ENCODE results near the gene TNFAIP8L2. TPM values are rescaled to one million over a fixed set of nuclear protein-coding genes. Genes with fewer than 3 reads are reported as not detected.

The TNFAIP8L2 gene
- total RNA-seq, 1 experiment from 2014 or later, result not detected

- no peaks in the 10 kb centered on the region for H3K27me3 ChIP-seq (ENCODE audit: low read length)
- no peaks in the 10 kb centered on the region for H3F3A ChIP-seq (ENCODE audit: low read length, unreplicated experiment)
- no peak overlapping the region for H2AFZ ChIP-seq (ENCODE audit: low read length)
- H3K36me3 ChIP-seq (ENCODE audit: low read depth, low read length), result no peaks in the 10 kb centered on the region
- no peaks in the 10 kb centered on the region for H3K79me2 ChIP-seq (ENCODE audit: low read length)
- ATAC-seq (no peak), DNase-seq (no peak)
- H3K9me3 ChIP-seq (ENCODE audit: low read length), result no peaks in the 10 kb centered on the region
- no peak overlapping the region for H3K9ac ChIP-seq (ENCODE audit: low read length)
- no TSS peak for BruUV-seq (replicated peaks)
- no peak overlapping the region for H3K27ac ChIP-seq (ENCODE audit: low read length)
- CTCF ChIA-PET, result no interaction called here
- H3K9me2 ChIP-seq (replicated peaks; ENCODE audit: low read length), result no peaks in the 10 kb centered on the region
- H3K4me2 ChIP-seq (ENCODE audit: low read length), result no peak overlapping the region
- H3K4me1 ChIP-seq (ENCODE audit: insufficient read depth, low read length), result no peaks in the 10 kb centered on the region
- TF ChIP-seq CTCF (conservative IDR thresholded peaks at IDR 0.05; ENCODE audit: low read depth, low read length) (no peak), EZH2 (IDR thresholded peaks at IDR 0.05; ENCODE audit: low read length, unreplicated experiment) (no peak), EZH2phosphoT487 (IDR thresholded peaks at IDR 0.05; ENCODE audit: borderline replicate concordance, low read length) (no peak)
- no peaks in the 10 kb centered on the region for H4K20me1 ChIP-seq (ENCODE audit: low read length)
- no peak overlapping the region for H3K4me3 ChIP-seq (ENCODE audit: low read length)
- intact Hi-C loops (cut with micrococcal nuclease), result no loop called here
- POLR2A ChIA-PET (ENCODE audit: unreplicated experiment), result no interaction called here
Observed at GRCh38 chr1:151113877-151114276, 42.6 kb upstream of the TNFAIP8L2 start.

- Histone ChIP-seq H3K4me2 (ENCODE audit: low read length) (no peak overlapping the region), H2AFZ (ENCODE audit: low read length) (no peak overlapping the region), H3K9me2 (replicated peaks; ENCODE audit: low read length) (no peaks in the 10 kb centered on the region), H3K27ac (ENCODE audit: low read length) (no peak overlapping the region), H3K9me3 (ENCODE audit: low read length) (no peaks in the 10 kb centered on the region), H3K36me3 (ENCODE audit: low read depth, low read length) (no peaks in the 10 kb centered on the region), H4K20me1 (ENCODE audit: low read length) (no peaks in the 10 kb centered on the region), H3F3A (ENCODE audit: low read length, unreplicated experiment) (no peaks in the 10 kb centered on the region), H3K4me3 (ENCODE audit: low read length) (no peak overlapping the region), H3K79me2 (ENCODE audit: low read length) (no peaks in the 10 kb centered on the region), H3K9ac (ENCODE audit: low read length) (no peak overlapping the region), H3K27me3 (ENCODE audit: low read length) (no peaks in the 10 kb centered on the region), H3K4me1 (ENCODE audit: insufficient read depth, low read length) (no peaks in the 10 kb centered on the region)
- DNase-seq (no peak), ATAC-seq (no peak)
- ChIA-PET POLR2A (ENCODE audit: unreplicated experiment) (no interaction called here), CTCF (no interaction called here)
- intact Hi-C loops (cut with micrococcal nuclease), result no loop called here
- no TSS peak for BruUV-seq (replicated peaks)
- TF ChIP-seq CTCF (conservative IDR thresholded peaks at IDR 0.05; ENCODE audit: low read depth, low read length) (no peak), EZH2 (IDR thresholded peaks at IDR 0.05; ENCODE audit: low read length, unreplicated experiment) (no peak), EZH2phosphoT487 (IDR thresholded peaks at IDR 0.05; ENCODE audit: borderline replicate concordance, low read length) (no peak)
Observed at GRCh38 chr1:151124763-151125403, 31.6 kb upstream of the TNFAIP8L2 start.

- Histone ChIP-seq H3K79me2 (ENCODE audit: low read length) (no peaks in the 10 kb centered on the region), H3K9me2 (replicated peaks; ENCODE audit: low read length) (no peaks in the 10 kb centered on the region), H3F3A (ENCODE audit: low read length, unreplicated experiment) (no peaks in the 10 kb centered on the region), H2AFZ (ENCODE audit: low read length) (no peak overlapping the region), H3K4me2 (ENCODE audit: low read length) (no peak overlapping the region), H3K4me3 (ENCODE audit: low read length) (no peak overlapping the region), H3K9ac (ENCODE audit: low read length) (no peak overlapping the region), H3K27ac (ENCODE audit: low read length) (no peak overlapping the region), H4K20me1 (ENCODE audit: low read length) (no peaks in the 10 kb centered on the region), H3K9me3 (ENCODE audit: low read length) (no peaks in the 10 kb centered on the region), H3K27me3 (ENCODE audit: low read length) (no peaks in the 10 kb centered on the region), H3K36me3 (ENCODE audit: low read depth, low read length) (no peaks in the 10 kb centered on the region), H3K4me1 (ENCODE audit: insufficient read depth, low read length) (no peaks in the 10 kb centered on the region)
- DNase-seq (no peak), ATAC-seq (no peak)
- POLR2A ChIA-PET (ENCODE audit: unreplicated experiment), result no interaction called here
- CTCF ChIA-PET, result interaction anchor here (0.7 kb wide), 1 partner anchor 25 kb away, joined by 10 read pairs; no protein-coding TSS in a partner anchor
- intact Hi-C loops (cut with micrococcal nuclease), result no loop called here
- TF ChIP-seq CTCF (conservative IDR thresholded peaks at IDR 0.05; ENCODE audit: low read depth, low read length) (no peak), EZH2 (IDR thresholded peaks at IDR 0.05; ENCODE audit: low read length, unreplicated experiment) (no peak), EZH2phosphoT487 (IDR thresholded peaks at IDR 0.05; ENCODE audit: borderline replicate concordance, low read length) (no peak)
- BruUV-seq (replicated peaks), result no TSS peak
Observed at GRCh38 chr1:151128800-151129199, 27.6 kb upstream of the TNFAIP8L2 start.

All from PC-3 (cell line).